Fibroblast of pulmonary artery (primary cell): ENCODE results near the gene AGPAT3.

ENCODE experiments used
- DNase-seq: peaks from one replicate; pipeline ENCODE4 v3.0.0-alpha.2; 2010; ENCODE audit warnings: low read depth
- H3K4me3 ChIP-seq: replicated peaks from 2 replicates; pipeline ENCODE4 v1.5.1; 2011; ENCODE audit warnings: low read depth, mild to moderate bottlenecking, control low read depth, low read length, moderate library complexity
- TF ChIP-seq, protein P1 (sequence below): IDR thresholded peaks from 2 replicates; pipeline ENCODE4 v1.5.1; 2011; ENCODE audit warnings: mild to moderate bottlenecking, control low read depth, low read length, inconsistent platforms; ENCODE audit errors: missing control alignments

AGPAT3 gene

DNA sequence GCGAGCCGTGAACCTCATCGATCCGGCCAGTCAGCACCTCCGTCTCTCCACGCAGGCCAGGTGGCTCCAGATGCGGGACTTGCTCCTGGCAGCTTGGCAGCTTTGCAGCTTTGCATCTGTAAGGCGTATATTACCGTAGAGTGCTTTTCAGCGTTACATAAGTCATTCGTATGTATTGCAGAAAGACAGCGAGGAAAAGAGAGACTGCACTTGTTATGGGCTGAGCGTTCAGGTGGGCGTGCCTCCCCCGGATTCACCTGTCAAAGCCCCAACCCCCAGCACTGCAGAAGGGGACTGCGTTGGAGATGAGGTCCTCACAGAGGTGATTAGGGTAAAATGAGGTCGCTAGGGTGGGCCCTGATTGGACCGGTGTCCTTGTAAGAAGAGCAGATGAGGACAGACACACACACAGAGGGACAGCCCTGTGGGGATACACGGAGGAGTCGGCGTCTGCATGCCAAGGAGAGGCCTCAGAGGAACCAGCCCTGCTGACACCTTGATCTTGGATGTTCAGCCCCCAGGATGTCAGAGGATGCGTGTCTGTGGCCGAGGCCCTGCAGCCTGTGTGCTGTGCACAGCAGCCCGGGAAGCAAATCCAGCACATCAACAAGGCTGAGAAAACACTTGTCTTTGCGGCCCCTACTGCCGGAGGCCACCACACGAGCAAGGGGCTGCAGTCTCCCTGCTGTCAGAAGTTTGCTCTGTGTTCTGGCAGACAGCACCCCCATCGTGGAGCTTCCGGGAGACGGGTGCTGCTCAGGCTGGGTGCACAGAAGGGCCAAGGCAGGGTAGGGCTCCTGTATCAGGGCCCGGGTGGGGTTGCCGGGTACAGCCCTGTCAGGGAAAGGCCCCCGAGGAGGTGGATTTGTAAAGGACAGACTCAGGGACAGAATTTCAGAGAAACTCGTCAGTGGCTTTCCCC, 10.9 kb upstream of the AGPAT3 start:
- no peak for DNase-seq
- TF ChIP-seq, protein P1, sequence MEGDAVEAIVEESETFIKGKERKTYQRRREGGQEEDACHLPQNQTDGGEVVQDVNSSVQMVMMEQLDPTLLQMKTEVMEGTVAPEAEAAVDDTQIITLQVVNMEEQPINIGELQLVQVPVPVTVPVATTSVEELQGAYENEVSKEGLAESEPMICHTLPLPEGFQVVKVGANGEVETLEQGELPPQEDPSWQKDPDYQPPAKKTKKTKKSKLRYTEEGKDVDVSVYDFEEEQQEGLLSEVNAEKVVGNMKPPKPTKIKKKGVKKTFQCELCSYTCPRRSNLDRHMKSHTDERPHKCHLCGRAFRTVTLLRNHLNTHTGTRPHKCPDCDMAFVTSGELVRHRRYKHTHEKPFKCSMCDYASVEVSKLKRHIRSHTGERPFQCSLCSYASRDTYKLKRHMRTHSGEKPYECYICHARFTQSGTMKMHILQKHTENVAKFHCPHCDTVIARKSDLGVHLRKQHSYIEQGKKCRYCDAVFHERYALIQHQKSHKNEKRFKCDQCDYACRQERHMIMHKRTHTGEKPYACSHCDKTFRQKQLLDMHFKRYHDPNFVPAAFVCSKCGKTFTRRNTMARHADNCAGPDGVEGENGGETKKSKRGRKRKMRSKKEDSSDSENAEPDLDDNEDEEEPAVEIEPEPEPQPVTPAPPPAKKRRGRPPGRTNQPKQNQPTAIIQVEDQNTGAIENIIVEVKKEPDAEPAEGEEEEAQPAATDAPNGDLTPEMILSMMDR, result no peak
- H3K4me3 ChIP-seq, result no peak overlapping the region

GRCh38 chr21:43854773-43855633, 10.0 kb upstream of the AGPAT3 start:
- TF ChIP-seq, protein P1, result no peak
- no peak for DNase-seq
- H3K4me3 ChIP-seq, result no peak overlapping the region

- DNase-seq, result no peak
- H3K4me3 ChIP-seq, result no peak overlapping the region
- TF ChIP-seq, protein P1, result no peak
Observed at GRCh38 chr21:43855955-43856354, 9.1 kb upstream of the AGPAT3 start.

DNA sequence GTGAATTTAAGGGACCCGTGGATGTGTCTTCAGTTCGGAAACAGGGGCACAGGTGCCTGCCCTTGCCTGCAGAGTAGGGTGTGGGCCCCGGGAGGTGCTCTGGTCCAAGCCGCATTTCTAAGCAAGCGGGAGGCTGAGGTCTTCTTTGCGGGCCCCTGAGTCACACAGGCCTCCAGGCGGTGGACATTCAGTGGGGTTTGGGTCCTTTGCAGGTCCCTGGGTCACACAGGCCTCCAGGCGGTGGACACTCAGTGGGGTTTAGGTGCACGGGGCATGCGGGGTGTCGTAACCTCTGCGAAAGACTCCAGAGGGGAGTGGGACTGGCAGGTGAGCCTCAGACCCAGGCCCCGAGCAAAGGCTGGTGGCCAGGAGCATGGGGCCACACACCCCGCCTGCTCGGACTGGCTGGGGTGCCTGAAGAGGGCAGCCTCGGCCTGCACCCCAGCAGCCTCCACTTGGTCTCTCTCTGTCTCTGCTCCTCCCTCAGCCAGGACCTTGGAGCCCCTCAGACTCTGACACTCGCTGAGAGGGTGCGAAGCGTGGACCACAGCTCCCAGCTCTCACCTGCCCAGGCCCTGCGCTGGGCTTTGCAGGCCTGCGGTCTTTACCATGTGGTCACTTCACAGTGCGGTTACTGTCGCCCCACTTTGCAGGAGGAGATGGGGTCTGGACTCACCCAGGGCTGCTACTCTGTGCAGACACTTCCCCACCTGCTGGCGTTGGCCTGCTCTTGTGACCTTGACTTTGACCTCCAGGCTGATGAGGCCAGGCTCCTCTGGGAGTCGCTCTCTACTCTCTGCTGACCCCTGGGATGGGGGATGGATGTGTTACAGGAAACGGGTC, 6.0 kb upstream of the AGPAT3 start:
- H3K4me3 ChIP-seq, result no peak overlapping the region
- DNase-seq, result no peak
- TF ChIP-seq, protein P1, result no peak

GRCh38 chr21:43859747-43860214, 5.2 kb upstream of the AGPAT3 start:
- TF ChIP-seq, protein P1, result no peak
- no peak for DNase-seq
- H3K4me3 ChIP-seq, result no peak overlapping the region

GRCh38 chr21:43861706-43862105, 3.3 kb upstream of the AGPAT3 start:
- TF ChIP-seq, protein P1, result no peak
- no peak for DNase-seq
- H3K4me3 ChIP-seq, result no peak overlapping the region
